CD4-positive, alpha-beta memory T cell (primary cell): ENCODE measurements around the gene HJURP. TPM values are rescaled to one million over a fixed set of nuclear protein-coding genes. Genes with fewer than 3 reads are reported as not detected.
"Not testable (repeated sequence)": the region's sequence is repeated elsewhere in the genome, so short reads cannot be mapped to it uniquely, and the experiment has no call there.

Experiments
- CTCF ChIA-PET: fragments of 350-600 bp; sonication (Branson Sonifier 250); formaldehyde crosslinking; loops from one replicate; lab custom pipeline; 2021; ENCODE audit warnings: inconsistent platforms; ENCODE audit not compliant: partially characterized antibody; lab: Charles Lee
- POLR2A ChIA-PET: fragments of 350-600 bp; sonication (Branson Sonifier 250); formaldehyde crosslinking; loops from one replicate; lab custom pipeline; 2021; ENCODE audit not compliant: partially characterized antibody; lab: Charles Lee
- DNase-seq, 5 donors: peaks; one replicate each; pipeline versions ENCODE4 v3.0.0 to v3.0.0-alpha.2; 2020 to 2022; ENCODE audit warnings: mixed read lengths in 1 of 5
- H3K27ac ChIP-seq: one replicate; pipeline ENCODE4 v1.7.0; 2013; ENCODE audit warnings: low read depth, low read length
- H3K27me3 ChIP-seq: 2 replicates; pipeline ENCODE4 v1.7.0; 2013; ENCODE audit warnings: mild to moderate bottlenecking, low read length, moderate library complexity; ENCODE audit not compliant: insufficient read depth
- H3K36me3 ChIP-seq: 2 replicates; pipeline ENCODE4 v1.7.0; 2013; ENCODE audit warnings: mild to moderate bottlenecking, low read length, moderate library complexity; ENCODE audit not compliant: insufficient read depth
- H3K4me1 ChIP-seq: 2 replicates; pipeline ENCODE4 v1.7.0; 2013; ENCODE audit warnings: mild to moderate bottlenecking, low read length, moderate library complexity; ENCODE audit not compliant: insufficient read depth
- H3K4me3 ChIP-seq, 2 donors: one replicate each; pipeline ENCODE4 v1.7.0; 2013; ENCODE audit warnings: low read length in 2 of 2, mild to moderate bottlenecking in 1 of 2
- H3K9me3 ChIP-seq, 2 donors: one replicate each; pipeline ENCODE4 v1.7.0; 2013; ENCODE audit warnings: low read length in 2 of 2, control low read depth in 1 of 2; ENCODE audit not compliant: control insufficient read depth in 1 of 2
- H3K27ac Mint-ChIP-seq, 7 donors: one replicate each; pipeline ENCODE4 v1.8.0; 2020 to 2021; ENCODE audit warnings: mixed read lengths in 7 of 7, mild to moderate bottlenecking in 6 of 7, inconsistent platforms in 3 of 7, moderate library complexity in 3 of 7
- H3K27me3 Mint-ChIP-seq, 2 donors: one replicate each; pipeline ENCODE4 v1.8.0; 2020 to 2021; ENCODE audit warnings: mixed read lengths in 2 of 2
- H3K36me3 Mint-ChIP-seq, 2 donors: one replicate each; pipeline ENCODE4 v1.8.0; 2020 to 2021; ENCODE audit warnings: mixed read lengths in 2 of 2, inconsistent platforms in 1 of 2, mild to moderate bottlenecking in 1 of 2
- H3K4me1 Mint-ChIP-seq, 4 donors: one replicate each; pipeline ENCODE4 v1.8.0; 2020 to 2021; ENCODE audit warnings: mixed read lengths in 4 of 4, mild to moderate bottlenecking in 1 of 4
- H3K4me3 Mint-ChIP-seq, 8 donors: one replicate each; pipeline ENCODE4 v1.8.0; 2020 to 2021; ENCODE audit warnings: mixed read lengths in 8 of 8, mild to moderate bottlenecking in 7 of 8, moderate library complexity in 6 of 8, inconsistent platforms in 3 of 8
- H3K9me3 Mint-ChIP-seq, 8 donors: one replicate each; pipeline ENCODE4 v1.8.0; 2020 to 2021; ENCODE audit warnings: mixed read lengths in 8 of 8, mild to moderate bottlenecking in 5 of 8, inconsistent platforms in 3 of 8, moderate library complexity in 1 of 8
- intact Hi-C: fragments of 100-400 bp; cut with micrococcal nuclease; formaldehyde crosslinking; loops from one replicate; pipeline ENCODE4 v1.15.1; 2023
- polyA plus RNA-seq, 2 donors: library from polyadenylated mRNA; unstranded; fragments of 300-500 nt; fragmentation: Illumina TruSeq; gene quantifications; one replicate each; pipeline ENCODE4 v1.2.3, GENCODE V29; 2021
- total RNA-seq, 2 experiments: library from RNA; stranded (reverse); gene quantifications; one replicate each; pipeline ENCODE4 v1.2.3, GENCODE V29; 2021

HJURP gene, protein sequence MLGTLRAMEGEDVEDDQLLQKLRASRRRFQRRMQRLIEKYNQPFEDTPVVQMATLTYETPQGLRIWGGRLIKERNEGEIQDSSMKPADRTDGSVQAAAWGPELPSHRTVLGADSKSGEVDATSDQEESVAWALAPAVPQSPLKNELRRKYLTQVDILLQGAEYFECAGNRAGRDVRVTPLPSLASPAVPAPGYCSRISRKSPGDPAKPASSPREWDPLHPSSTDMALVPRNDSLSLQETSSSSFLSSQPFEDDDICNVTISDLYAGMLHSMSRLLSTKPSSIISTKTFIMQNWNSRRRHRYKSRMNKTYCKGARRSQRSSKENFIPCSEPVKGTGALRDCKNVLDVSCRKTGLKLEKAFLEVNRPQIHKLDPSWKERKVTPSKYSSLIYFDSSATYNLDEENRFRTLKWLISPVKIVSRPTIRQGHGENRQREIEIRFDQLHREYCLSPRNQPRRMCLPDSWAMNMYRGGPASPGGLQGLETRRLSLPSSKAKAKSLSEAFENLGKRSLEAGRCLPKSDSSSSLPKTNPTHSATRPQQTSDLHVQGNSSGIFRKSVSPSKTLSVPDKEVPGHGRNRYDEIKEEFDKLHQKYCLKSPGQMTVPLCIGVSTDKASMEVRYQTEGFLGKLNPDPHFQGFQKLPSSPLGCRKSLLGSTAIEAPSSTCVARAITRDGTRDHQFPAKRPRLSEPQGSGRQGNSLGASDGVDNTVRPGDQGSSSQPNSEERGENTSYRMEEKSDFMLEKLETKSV
- total RNA-seq = under 1 TPM; 0.19 to 0.44 TPM
- polyA plus RNA-seq = not detected

GRCh38 chr2:233854241-233854981, at the start of gene HJURP:
HJURP (minus strand) TSS chr2:233854535; CDS start chr2:233854500, 35 bp downstream.
- POLR2A ChIA-PET = interaction anchor here (1.0 kb wide), 1 partner anchor 14 kb away, joined by 3 read pairs; the partner anchor contains the start of gene MSL3B
- peaks cover 4 to 38% (median 24%) of the 10 kb centered on the region in 4 donors for H3K4me1 Mint-ChIP-seq

DNA sequence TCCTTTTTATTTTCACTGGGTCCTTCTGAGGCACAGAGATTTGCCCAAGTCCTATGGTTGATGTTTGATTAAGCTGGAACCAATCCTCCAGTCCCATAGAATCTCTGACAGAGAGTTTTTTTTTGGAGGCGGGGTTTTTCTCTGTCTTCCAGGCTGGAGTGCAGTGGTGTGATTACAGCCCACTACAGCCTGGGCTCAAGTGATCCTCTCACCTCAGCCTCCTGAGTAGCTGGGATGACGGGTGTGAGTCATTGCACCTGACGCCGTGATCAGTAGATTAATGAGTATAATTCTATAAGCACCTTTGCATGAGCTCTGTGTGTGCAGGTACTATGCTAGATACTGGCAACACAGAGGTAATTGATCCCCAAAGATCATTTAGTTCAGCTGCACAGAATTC, 47.5 kb upstream of the HJURP start:
- H3K27ac Mint-ChIP-seq = no peak overlapping the region
- Histone ChIP-seq H3K9me3 (no peaks in the 10 kb centered on the region), H3K27ac (no peak overlapping the region), H3K27me3 (no peaks in the 10 kb centered on the region), H3K4me1 (peaks cover 13% of the 10 kb centered on the region), H3K36me3 (no peaks in the 10 kb centered on the region), H3K4me3 (no peak overlapping the region)
- POLR2A ChIA-PET = no interaction called here
- H3K36me3 Mint-ChIP-seq = no peaks in the 10 kb centered on the region
- DNase-seq = no peak
- H3K4me3 Mint-ChIP-seq = no peak overlapping the region
- peaks cover 0 to 3% (median 0%) of the 10 kb centered on the region in 8 donors for H3K9me3 Mint-ChIP-seq
- H3K4me1 Mint-ChIP-seq = peaks cover 11 to 15% (median 14%) of the 10 kb centered on the region in 4 donors
- H3K27me3 Mint-ChIP-seq = peaks cover 6 to 10% of the 10 kb centered on the region in 2 donors
- intact Hi-C loops = no loop called here
- CTCF ChIA-PET = interaction anchor here (1.8 kb wide), 1 partner anchor 13 kb away, joined by 5 read pairs; no protein-coding TSS in a partner anchor

More at GRCh38 chr2:233854241-233854981, at the start of gene HJURP:
- intact Hi-C loops = loop anchor here (1.0 kb wide), 1 partner anchor 14 kb away; the partner anchor contains the start of gene MSL3B
- Mint-ChIP-seq H3K27me3 (peaks cover 1 to 10% of the 10 kb centered on the region in 2 donors), H3K9me3 (no peaks in the 10 kb centered on the region), H3K27ac (peak within 1 kb of the TSS; percentile 43 to 94 (median 82)), H3K36me3 (peaks cover 0 to 3% of the 10 kb centered on the region in 2 donors), H3K4me3 (peak within 1 kb of the TSS; percentile 88 to 95 (median 94))
- Histone ChIP-seq H3K4me3 (peak within 1 kb of the TSS; percentile 70 to 83), H3K27ac (peak within 1 kb of the TSS; percentile 20), H3K27me3 (no peaks in the 10 kb centered on the region), H3K36me3 (no peaks in the 10 kb centered on the region), H3K4me1 (peaks cover 26% of the 10 kb centered on the region), H3K9me3 (no peaks in the 10 kb centered on the region)
- CTCF ChIA-PET = interaction anchor here (1.4 kb wide), 1 partner anchor 12 kb away, joined by 3 read pairs; no protein-coding TSS in a partner anchor
- peak; percentile 88 to 90 (median 89) for DNase-seq

DNA sequence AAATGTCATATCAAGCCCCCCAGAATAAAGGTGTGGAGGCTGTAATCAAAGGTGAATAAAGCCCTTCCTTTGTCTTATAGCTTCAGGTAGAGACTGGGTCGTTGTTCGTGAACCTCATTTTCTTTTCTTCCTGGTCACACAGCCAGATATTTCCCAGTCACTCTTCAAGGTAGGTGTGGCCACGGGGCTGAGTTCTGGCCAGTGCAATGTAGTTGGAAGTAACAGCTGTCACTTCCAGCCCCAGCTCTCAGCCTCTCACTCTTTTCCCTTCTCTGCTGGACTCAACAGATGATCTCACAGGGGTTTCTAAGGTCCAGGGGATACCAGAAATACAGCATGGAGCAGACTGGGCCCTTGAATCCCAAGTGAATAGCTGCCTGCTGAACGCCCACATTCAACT, 47.0 kb upstream of the HJURP start:
- Histone ChIP-seq H3K9me3 (no peaks in the 10 kb centered on the region), H3K4me1 (peaks cover 13% of the 10 kb centered on the region), H3K4me3 (no peak overlapping the region), H3K27me3 (no peaks in the 10 kb centered on the region), H3K27ac (no peak overlapping the region), H3K36me3 (no peaks in the 10 kb centered on the region)
- intact Hi-C loops = no loop called here
- CTCF ChIA-PET = interaction anchor here (1.8 kb wide), 1 partner anchor 13 kb away, joined by 5 read pairs; no protein-coding TSS in a partner anchor
- POLR2A ChIA-PET = no interaction called here
- Mint-ChIP-seq H3K4me1 (peaks cover 11 to 15% (median 14%) of the 10 kb centered on the region in 4 donors), H3K27ac (no peak overlapping the region), H3K27me3 (peaks cover 6 to 10% of the 10 kb centered on the region in 2 donors), H3K9me3 (peaks cover 0 to 3% (median 0%) of the 10 kb centered on the region in 8 donors), H3K36me3 (no peaks in the 10 kb centered on the region), H3K4me3 (no peak overlapping the region)
- DNase-seq = no peak

- H3K27me3 ChIP-seq, H3K36me3 Mint-ChIP-seq, POLR2A ChIA-PET, H3K36me3 ChIP-seq, H3K4me3 Mint-ChIP-seq, CTCF ChIA-PET, intact Hi-C loops, H3K9me3 ChIP-seq, H3K9me3 Mint-ChIP-seq, H3K27me3 Mint-ChIP-seq, H3K27ac ChIP-seq, H3K4me3 ChIP-seq, H3K27ac Mint-ChIP-seq, DNase-seq: not testable (repeated sequence)
- H3K4me1 Mint-ChIP-seq = peaks cover 11 to 15% (median 14%) of the 10 kb centered on the region in 4 donors
- peaks cover 13% of the 10 kb centered on the region for H3K4me1 ChIP-seq
Observed at GRCh38 chr2:233896253-233896652, 41.9 kb upstream of the HJURP start.

- no peak for DNase-seq
- CTCF ChIA-PET = interaction anchor here (0.6 kb wide), 1 partner anchor 10 kb away, joined by 4 read pairs; no protein-coding TSS in a partner anchor
- Histone ChIP-seq H3K27me3 (no peaks in the 10 kb centered on the region), H3K36me3 (no peaks in the 10 kb centered on the region), H3K9me3 (no peaks in the 10 kb centered on the region), H3K4me1 (no peaks in the 10 kb centered on the region), H3K27ac (no peak overlapping the region), H3K4me3 (no peak overlapping the region)
- peaks cover 13 to 15% of the 10 kb centered on the region in 2 donors for H3K27me3 Mint-ChIP-seq
- H3K4me3 Mint-ChIP-seq = no peak overlapping the region
- H3K36me3 Mint-ChIP-seq = no peaks in the 10 kb centered on the region
- intact Hi-C loops = no loop called here
- H3K4me1 Mint-ChIP-seq = no peaks in the 10 kb centered on the region
- peaks cover 0 to 3% (median 0%) of the 10 kb centered on the region in 8 donors for H3K9me3 Mint-ChIP-seq
- POLR2A ChIA-PET = no interaction called here
- no peak overlapping the region for H3K27ac Mint-ChIP-seq
Observed at GRCh38 chr2:233892793-233893192, 38.5 kb upstream of the HJURP start.

- no peak for DNase-seq
- Mint-ChIP-seq H3K4me1 (no peaks in the 10 kb centered on the region), H3K4me3 (no peak overlapping the region), H3K27ac (no peak overlapping the region), H3K9me3 (peaks cover 2 to 47% (median 33%) of the 10 kb centered on the region in 8 donors), H3K36me3 (peaks cover 3 to 5% of the 10 kb centered on the region in 2 donors), H3K27me3 (peaks cover 23 to 28% of the 10 kb centered on the region in 2 donors)
- POLR2A ChIA-PET = no interaction called here
- no peak overlapping the region for H3K4me3 ChIP-seq
- H3K27me3 ChIP-seq = no peaks in the 10 kb centered on the region
- no peak overlapping the region for H3K27ac ChIP-seq
- H3K36me3 ChIP-seq = no peaks in the 10 kb centered on the region
- CTCF ChIA-PET = interaction anchor here (0.7 kb wide), 1 partner anchor 10 kb away, joined by 4 read pairs; no protein-coding TSS in a partner anchor
- no peaks in the 10 kb centered on the region for H3K4me1 ChIP-seq
- peaks cover 0 to 3% of the 10 kb centered on the region in 2 donors for H3K9me3 ChIP-seq
- intact Hi-C loops = no loop called here
Observed at GRCh38 chr2:233882353-233882752, 28.0 kb upstream of the HJURP start.
